Activated gamma-delta T cell treated with Interleukin-2 at 50 U/mL for 16 hours (primary cell): ENCODE results near the gene SETBP1.

ENCODE experiments used
- DNase-seq: peaks from one replicate; pipeline ENCODE4 v3.0.0-alpha.2; 2020

SETBP1 gene

DNA sequence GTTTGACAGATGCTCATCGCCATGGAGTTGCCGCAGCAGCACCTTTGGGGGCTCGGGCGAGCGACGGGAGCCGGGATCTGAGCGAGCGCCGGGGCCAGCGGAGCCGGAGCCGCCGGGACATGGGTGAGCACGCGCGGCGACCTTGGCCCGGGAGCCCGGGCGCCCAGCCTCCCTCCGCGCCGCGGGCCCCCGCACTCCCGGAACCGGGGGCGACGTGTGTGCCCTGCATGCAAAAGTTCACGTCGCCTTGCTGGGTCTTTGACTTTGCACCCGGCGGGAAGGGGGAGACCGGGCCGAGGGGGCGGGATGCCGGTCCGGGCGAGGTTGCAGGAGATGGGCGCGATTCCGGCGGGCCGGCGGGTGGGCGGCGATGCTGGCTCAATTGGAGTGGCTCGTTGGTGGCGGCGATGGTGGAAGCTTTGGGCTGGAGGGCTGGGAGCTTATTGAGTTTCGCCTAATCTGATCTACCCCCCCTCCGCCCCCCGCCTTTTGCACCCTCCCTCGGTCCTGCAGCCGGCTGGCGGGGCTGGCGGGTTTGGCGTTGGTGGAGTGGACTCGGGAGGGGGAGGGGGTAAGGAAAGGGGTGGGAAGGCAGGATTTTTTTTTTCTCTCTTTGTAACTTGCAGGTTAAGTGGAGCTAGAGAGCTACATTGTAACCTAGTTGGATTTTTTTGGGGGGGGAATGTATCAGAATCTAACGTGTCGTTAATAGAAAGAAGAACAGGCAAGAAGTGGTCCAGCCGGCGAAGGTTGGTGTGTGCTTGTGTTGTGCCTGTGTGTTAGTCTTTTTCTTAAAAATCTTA is at the start of gene SETBP1:
SETBP1 (plus strand) TSS at position 616 of the 803 bp plus-strand sequence. CDS start 20,459 bp downstream, outside the sequence.
- peak; percentile 11 for DNase-seq

DNA sequence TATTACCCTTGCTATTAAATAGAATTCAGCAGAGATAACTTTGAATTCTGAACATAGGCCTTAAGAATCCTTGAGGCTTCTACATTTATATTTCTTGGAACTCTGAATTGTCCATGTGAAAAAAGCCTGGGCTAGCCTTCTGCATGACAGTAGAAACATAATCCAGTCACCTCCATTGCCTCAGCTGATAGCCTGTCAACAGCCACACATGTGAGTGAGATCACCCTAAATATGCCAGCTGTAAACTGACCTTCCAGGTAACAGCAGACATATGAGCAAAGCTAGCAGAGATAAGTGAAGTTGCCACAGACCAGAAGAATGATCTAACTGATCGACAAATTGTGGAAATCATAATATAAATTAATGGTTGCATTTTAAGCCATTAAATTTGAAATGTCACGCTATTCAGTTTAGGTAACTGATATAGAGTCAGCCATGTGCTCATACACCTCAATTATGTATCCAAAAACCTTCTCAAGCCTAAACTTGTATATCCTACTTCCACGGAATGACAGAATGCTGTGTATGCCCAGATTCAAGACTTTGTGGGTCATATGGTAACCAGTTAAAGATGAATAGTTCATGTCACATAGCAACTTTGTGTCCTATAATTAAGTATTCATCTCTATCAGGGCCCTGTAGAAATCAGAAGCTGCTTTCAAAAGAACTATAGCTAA is 48.1 kb upstream of the SETBP1 start:
- DNase-seq = no peak

DNA sequence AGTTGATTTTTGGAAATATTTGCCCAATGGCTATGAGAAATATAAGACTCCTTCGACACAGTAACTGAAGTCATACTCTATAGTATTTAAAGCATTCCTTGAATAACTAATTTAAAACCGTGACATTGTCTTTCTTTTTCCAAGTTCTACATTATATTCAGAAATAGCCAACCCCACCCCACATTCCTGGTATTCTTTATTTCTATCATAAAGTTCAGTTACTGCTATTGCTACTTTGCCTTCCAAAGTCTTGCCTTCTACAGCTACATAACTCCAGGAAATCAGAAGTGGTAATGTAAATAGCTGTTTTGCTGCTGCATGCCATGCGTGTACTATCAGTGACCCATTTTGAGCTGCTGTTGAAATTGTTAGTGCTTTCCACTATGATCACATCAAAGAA is 45.1 kb upstream of the SETBP1 start:
- no peak for DNase-seq

DNA sequence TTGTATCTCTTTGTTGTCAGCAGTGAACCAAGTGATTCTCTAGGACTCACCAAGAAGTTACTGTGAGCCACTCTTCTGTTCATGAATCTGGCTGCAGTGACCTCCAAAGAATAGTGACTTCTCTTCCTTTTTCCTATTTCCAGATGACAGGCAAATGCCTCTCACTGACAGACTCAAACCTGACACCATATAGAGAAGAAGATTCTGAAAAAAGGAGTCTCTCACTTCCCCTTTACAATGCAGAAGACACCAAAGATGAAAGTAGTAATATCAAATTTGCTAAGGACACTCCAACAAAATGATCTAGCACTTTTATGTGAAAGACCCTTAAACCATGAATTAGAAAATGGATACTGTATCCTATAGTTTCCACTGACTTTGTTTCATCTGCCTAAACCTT is 44.4 kb upstream of the SETBP1 start:
- no peak for DNase-seq

DNA sequence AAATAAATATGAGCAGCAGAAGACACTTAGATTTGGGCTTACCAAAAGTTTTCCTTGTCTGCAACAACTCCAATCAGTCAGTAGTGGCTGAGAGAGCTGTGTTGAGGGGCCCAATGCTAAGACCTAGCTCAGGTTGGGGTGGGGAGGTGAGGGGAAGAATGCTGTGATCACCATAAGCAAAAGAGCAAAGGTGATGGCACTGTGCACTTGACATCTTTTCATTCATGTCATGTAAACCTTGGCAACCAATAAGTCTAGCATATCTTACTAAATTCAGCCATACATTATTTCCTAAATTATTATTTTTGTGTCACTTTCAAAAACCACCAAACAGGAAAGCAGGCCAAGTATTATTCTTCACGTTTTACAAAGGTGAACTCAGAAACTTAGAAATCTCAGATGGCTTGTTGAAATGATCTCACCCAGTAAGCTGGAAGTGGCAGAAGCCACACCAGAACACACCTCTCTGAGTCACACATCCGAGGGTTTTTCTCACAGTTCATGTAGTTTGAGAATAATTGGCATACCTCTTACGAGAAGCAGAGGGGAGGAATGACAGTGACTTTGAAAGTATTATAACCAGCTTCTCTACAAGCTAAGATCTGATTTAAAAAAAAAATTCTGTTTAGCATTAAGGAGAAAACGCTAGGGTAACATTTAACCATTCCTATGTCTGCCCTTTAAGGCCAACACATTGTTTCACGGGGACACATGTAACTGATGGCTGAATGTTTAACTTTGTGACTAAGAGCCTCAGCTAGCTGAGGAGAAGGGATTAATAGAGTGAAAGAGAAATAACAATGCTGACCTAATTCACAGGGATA is 43.3 kb upstream of the SETBP1 start:
- no peak for DNase-seq

DNA sequence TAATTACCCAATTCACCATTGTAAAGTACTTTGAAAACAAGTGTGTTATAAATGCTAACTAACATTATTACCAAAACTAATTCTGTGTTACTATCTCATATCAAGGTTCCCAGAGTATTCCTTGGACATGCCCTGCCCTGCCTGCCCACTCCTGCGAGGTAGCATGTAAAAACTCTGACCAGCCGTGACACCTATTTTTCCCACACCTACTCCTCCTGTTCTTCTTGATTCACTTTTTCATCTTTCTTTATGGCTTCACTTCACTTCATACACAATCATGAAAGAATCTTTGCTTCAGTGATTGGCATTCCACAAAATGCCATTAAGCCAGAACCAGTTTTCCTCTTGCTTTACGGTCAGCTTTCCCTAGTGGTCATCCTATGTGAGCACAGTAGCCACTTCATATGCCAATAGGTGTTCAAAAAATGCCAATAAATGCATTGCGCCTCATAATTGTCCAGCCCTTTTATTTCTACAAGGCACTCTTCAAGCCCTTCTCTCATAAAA is 42.6 kb upstream of the SETBP1 start:
- DNase-seq = no peak

DNA sequence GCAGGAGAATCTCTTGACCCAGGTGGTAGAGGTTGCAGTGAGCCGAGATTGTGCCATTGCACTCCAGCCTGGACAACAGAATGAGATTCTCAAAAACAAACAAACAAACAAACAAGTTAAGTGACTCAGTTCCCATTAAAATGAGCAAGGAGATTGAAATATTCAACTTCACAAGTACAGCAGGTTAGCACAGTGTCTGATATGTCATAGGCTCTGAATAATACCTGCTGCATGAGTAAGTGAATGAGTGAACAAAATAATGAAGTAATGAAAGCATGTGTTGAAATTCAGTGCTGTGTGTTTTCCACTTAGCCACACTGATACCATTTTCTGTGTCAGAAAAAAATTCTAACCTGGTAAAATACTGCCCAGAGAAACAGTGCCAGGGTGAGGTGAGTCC is 41.9 kb upstream of the SETBP1 start:
- no peak for DNase-seq

DNA sequence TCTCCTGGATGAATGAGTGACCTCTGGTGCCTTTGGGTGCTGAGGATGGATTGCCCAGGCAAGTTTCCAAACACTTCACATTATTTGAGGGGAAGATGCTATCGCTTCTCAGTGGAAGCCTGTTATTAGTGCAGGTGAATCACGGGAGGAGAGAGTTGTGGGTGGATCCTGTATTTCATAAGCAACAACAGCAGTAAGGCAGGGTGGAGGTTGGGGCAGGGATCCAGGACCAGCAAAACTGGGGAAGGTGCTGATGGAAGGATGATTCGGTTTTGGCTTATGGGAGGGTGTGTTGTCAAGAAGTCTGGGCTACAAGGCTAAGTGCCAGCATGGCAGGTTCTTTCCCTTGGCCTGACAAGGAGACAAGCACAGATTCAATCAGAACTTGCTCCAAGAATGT is 37.7 kb upstream of the SETBP1 start:
- DNase-seq = no peak

DNA sequence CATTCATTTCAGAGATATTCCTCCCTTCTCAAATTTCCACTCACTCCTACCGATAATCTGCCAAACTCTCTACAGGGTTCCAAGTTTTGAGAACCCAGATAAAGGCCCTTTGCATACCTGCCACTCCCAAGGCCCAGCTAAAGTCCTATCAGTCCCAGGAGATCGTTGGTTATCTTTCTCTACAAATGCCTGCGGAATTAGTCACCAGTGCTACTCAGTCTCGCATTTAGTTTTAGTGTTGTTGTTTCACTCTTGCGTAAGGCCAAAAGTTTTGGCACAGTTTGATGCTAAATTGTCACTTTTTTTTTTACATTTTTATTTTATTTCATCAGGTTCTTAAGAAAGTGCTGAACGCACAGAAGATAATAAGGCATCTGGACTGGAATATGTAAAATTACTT is 29.2 kb upstream of the SETBP1 start:
- no peak for DNase-seq

DNA sequence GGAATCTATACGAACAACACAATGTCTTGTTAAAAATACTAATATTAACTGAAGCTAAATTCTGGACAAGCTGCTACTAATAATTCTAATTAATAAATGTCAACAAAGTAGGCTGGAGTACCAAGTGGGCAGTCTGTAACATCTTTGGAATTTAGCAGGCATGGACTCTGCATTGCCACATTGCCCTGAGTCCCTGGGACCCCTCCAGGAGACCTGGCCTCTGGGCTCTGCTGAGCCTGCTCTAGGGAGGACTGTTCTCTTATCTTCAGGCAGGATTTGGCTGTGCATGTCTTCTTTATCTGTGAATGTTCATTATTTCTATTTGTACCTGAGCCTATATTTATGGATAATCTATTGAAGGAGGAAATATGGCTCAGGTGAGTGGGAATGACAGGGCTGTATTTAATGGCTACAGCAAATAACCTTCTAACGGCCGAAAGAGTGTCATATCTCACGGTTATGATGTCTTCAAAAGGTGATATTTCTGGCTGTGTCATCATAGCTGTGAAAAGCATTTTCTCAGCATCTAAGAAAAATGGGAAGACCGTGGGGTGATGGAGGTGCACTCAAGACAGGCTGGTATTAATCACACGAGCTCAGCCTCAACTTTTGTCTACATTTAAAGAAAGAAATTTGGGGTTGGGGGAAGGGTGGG is 28.6 kb upstream of the SETBP1 start:
- DNase-seq = no peak

DNA sequence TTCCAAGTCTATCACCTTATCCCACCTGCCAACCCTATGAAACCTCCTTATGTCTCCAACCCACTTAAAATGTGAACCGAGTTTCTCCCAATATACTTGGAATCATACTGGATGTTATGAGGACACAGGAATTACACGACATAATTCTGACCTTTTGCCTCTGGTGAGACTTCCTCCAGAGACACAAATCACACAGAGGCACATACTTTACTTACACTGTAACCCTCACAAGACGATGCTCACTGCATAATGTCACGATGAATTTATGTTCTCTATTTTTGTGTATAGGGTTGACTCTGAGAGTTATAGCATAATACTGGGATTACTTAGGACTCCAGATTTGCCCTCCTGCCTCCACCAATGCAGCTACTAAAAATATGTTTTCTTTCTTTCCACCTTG is 28.0 kb upstream of the SETBP1 start:
- DNase-seq = no peak

DNA sequence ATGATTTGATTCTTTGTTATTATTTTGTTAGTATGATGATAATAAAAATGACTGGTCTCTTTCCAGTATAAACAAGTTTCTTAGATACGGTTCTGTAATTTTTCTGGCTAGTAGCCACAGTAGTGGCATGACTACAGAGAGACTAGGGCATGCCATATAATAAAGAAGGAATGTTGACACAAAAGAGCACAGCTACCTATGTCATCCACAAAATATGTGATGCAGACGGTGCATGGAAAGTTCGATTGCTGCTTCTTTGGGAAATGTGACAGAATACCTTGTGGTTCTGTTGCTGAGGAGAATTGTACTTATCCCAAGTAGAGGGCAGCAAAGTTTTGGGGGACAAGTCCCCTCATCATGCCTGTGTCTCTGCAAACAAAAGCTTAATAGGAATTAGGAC is 26.1 kb upstream of the SETBP1 start:
- DNase-seq = no peak

DNA sequence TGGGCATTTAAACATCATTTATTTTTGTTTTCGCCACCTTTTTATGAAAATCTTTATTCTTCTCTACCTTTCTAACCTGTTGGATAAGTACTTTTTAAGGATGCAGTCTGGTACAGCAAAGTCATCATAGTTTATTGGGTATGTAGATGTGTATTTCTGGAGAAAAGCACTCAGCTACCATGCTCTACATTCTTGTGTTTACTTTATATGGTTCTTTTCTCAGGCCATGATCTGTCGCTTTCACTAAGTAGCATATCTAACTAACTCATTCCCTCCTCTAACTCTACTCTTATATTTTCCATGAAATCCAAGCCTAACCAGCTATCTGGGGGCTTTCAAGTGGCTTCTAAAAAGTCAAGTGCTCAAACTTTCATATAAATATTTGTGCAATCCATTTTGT is 25.3 kb upstream of the SETBP1 start:
- no peak for DNase-seq

DNA sequence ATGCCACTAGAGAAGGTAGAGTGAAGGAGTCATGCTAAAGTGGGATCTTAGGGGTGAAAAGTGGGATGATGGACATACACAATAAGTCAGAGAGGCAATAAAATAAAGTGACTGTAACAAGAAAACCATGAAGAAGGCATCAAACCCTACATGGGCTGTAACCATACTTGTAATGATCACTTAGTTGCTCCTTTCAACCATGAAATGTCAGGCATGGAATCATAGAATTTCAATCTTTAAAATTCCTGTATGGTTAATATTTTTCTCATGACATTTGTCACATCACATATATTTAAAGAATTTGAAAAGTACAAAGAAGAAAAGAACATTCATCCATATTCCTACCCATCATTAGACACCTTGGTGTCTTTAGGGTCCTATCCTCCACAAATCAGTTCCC is 20.9 kb upstream of the SETBP1 start:
- DNase-seq = no peak

DNA sequence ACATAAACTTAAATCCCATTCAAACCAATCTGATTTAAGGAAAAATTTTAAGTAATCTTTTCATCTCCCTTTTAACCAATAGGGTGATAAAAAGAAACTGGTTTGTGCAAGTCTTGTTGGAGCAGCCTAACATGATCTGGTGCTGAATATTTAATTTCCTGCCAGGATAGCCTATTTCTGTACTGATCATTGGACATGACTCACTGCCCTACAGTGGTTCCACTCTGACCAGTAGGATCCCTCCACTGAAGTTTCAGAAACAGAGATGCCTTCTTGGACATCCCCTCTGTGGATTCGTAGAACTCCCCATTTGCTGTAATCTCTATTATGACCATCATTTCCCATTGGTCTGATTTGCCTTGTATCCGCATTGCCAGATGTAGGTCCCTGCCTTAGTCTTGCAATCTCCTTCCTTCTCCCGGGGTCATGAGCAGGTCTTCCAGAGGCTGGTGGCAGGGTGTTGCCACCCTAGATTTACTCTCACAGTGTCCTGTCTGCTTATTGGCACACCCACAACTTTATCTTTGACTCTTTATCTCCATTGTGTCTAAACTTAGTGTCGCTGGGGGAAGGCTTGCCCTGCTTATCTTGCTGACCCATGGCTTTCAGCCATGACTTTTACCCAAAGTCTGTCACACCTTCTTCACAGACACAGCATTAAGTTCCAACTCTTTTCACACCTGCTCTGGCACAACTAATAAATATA is 12.3 kb upstream of the SETBP1 start:
- DNase-seq = no peak

DNA sequence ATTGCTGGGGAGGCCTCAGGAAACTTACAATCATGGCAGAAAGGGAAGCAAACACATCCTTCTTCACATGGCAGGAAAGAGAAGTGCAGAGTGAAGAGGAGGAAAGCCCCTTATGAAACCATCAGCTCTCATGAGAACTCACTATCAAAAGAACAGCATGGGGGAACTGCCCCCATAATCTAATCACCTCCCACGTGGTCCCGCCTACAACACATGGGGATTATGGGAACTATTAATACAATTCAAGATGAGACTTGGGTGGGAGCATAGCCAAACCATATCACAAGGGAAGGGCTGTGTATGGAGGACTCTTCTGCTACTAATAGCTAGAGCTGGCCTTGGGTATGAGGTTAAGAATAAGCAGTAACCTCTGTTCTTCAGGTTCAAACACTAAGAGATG is 8.8 kb upstream of the SETBP1 start:
- DNase-seq = no peak

DNA sequence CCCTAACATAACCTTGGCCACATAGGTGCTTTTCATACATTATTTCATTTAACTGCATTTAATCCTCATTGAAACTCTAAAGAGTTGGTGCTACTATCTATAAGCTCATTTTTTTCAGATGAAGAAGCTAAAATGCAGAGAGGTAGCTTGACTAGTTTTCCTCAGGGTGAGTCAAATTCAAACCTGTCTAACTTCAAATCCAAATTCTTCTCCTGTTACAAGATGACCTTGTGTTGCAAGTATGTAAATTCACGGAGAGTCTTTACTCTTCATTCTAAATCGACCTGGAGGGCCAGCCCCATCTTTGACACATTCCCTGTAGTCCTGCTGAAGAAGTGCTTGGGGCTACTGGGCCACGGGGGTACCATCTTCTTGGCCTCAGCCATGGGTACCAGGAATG is 8.2 kb upstream of the SETBP1 start:
- DNase-seq = no peak

DNA sequence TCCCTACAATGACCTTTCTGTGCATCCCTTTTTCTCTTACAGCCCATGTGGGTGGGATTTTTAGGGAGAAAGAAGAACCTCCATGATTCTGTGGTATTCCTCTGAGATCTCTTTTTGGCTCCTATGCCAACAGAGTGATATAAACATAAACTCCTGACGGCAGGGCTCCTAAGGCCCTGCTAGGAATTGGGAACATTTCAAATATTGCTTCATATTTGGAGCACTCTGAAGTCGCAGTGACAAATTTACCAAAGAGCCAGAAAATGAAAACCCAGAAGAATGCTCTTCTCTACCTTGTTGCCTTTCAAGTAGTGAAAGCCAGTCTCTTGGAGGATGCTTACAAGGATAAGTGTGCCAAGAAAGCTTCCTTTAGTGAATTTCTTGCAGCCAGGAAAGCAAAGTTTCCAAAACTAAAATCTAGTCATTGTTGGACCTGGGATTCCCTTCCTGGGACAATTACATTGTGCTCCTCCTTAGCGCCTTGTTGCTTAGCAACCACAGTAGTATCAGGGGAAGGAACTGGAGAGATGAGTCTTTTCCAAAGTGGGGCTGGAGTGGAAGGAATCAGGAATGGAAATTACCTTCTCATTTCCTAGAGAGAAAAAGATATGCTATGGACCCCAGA is 7.3 kb upstream of the SETBP1 start:
- DNase-seq = no peak

DNA sequence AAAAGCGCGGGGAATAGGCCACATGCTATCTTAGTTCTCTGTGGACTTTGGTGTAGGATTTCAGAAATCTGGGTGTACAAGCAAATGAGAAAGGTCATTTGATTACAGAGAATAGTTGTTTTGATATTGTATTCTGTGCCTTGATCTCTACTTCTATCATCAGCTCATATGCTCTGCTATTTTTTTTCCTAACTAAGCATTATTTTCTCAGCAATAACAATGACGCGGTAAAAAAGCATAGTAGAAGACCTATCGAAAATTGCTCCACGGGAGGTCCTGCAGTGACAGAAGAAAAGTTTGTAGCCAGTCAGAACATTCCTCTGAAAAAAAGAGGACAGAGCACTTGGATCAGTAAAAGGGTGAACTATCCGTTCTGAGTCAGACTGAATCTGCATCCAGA is 2.8 kb upstream of the SETBP1 start:
- DNase-seq = no peak

DNA sequence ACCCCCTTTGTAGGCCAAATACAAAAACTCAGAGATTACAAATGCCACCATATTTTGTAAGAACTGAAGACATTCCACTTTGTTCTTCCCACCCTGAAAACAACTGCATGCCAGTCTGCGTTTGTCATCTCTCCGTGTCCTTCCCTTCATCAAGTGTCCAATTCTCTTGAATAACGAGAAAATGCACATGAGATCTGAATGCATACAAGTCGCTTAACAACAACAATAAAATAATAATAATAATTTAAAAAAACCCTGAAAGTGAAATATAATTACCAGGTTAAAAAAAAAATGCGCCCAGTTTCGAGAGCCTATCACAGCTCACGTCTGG is 2.0 kb upstream of the SETBP1 start:
- DNase-seq = no peak

DNA sequence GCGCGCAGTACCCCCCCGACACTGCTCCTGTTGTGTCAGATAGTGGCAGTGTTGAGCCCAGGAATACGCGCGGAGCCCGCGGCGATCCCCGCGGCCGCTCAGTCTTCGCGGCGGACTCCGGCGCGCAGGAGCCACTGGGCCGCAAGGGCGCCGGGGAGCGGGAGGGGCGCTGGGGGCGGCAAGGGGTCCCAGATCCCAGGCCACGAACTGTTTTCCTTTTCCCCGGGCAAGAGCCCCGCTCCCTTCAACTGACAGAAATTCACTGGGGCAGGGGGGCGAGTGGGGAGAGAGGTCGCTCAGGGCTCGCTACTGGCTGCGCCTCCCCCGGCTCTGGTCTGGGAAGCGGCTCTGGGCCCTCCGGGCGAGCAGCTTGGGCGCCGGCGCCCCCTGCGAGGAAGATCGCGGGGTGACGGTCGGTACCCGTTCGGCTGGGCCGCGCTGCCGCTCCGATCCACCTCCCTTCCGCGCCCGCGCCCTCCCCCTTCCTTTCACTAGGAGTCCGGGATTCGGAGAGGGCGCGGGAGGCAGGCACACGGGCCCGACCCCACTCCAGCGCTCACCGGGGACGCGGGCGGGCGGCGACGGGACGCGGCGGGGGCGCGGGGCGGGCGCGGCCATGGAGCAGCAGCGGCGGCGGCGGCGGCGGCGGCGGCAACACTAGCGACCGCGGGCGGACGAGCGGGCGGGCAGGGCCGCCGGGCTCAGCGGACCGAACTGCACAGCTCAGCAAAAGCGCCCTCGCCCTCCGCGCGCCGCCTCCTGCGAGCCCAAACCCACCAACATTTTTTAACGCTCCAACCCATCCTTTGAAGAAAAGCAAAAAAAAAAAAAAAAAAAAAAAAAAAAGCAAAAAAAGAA is 1.4 kb upstream of the SETBP1 start:
- peak; percentile 58 for DNase-seq
